HepG2 (cell line): ENCODE measurements around the gene AFG1L. TPM values are rescaled to one million over a fixed set of nuclear protein-coding genes. Genes with fewer than 3 reads are reported as not detected.

Source experiments
- ATAD3A ChIP-seq: sonication (generic); formaldehyde crosslinking; IDR thresholded peaks from 2 replicates; pipeline ENCODE4 v1.4.0; 2020; ENCODE audit warnings: missing genetic modification reagents
- HNRNPL ChIP-seq: fragments of 200-400 bp; formaldehyde crosslinking; IDR thresholded peaks from 2 replicates; pipeline ENCODE4 v1.6.1; 2017; ENCODE audit warnings: mild to moderate bottlenecking, low read depth, low read length
- IRF2 ChIP-seq: IDR thresholded peaks from 2 replicates; pipeline ENCODE4 v1.6.1; 2018; ENCODE audit warnings: missing genetic modification reagents, missing compliant biosample characterization
- ISX ChIP-seq: sonication (generic); formaldehyde crosslinking; conservative IDR thresholded peaks from 2 replicates; pipeline ENCODE4 v1.5.0; 2020; ENCODE audit warnings: missing genetic modification reagents
- MAFK ChIP-seq, 2 experiments: IDR thresholded peaks in 1 of 2; conservative IDR thresholded peaks in 1 of 2; 2 replicates each; pipeline ENCODE4 v1.6.1; 2011; ENCODE audit warnings: improper control_type of control experiment in 2 of 2, low read length in 2 of 2
- MED1 ChIP-seq: sonication (generic); formaldehyde crosslinking; IDR thresholded peaks from 2 replicates; pipeline ENCODE4 v1.4.0; 2020; ENCODE audit warnings: missing genetic modification reagents
- NBN ChIP-seq: fragments of 450-650 bp; conservative IDR thresholded peaks from 2 replicates; pipeline ENCODE4 v1.6.1; 2017
- NCOA2 ChIP-seq: sonication (generic); formaldehyde crosslinking; IDR thresholded peaks from 2 replicates; pipeline ENCODE4 v1.8.0; 2022; ENCODE audit warnings: inconsistent platforms
- SALL1 ChIP-seq: sonication (generic); formaldehyde crosslinking; IDR thresholded peaks from 2 replicates; pipeline ENCODE4 v1.8.0; 2022; ENCODE audit warnings: mild to moderate bottlenecking, missing genetic modification reagents
- SAP130 ChIP-seq: IDR thresholded peaks from 2 replicates; pipeline ENCODE4 v1.6.1; 2016; ENCODE audit warnings: low read depth
- SMAD1 ChIP-seq: sonication (generic); formaldehyde crosslinking; IDR thresholded peaks from 2 replicates; pipeline ENCODE4 v1.4.0; 2020; ENCODE audit warnings: missing genetic modification reagents, low read depth, mild to moderate bottlenecking, borderline replicate concordance
- TBP ChIP-seq: sonication (generic); formaldehyde crosslinking; IDR thresholded peaks from 2 replicates; pipeline ENCODE4 v1.5.0; 2020; ENCODE audit warnings: missing genetic modification reagents
- TCF7L2 ChIP-seq: IDR thresholded peaks from 2 replicates; pipeline ENCODE4 v1.6.1; 2011; ENCODE audit warnings: mild to moderate bottlenecking, low read depth, low read length, moderate library complexity
- WIZ ChIP-seq: sonication (generic); formaldehyde crosslinking; IDR thresholded peaks from 2 replicates; pipeline ENCODE4 v1.5.1; 2020; ENCODE audit warnings: mild to moderate bottlenecking, missing genetic modification reagents
- XRCC5 ChIP-seq: fragments of 200-400 bp; formaldehyde crosslinking; optimal IDR thresholded peaks from 2 replicates; pipeline ENCODE3; 2017; ENCODE audit warnings: mild to moderate bottlenecking, low read length
- ZC3H13 ChIP-seq: sonication (generic); formaldehyde crosslinking; IDR thresholded peaks from 2 replicates; pipeline ENCODE4 v1.8.1; 2023; ENCODE audit warnings: mild to moderate bottlenecking, missing genetic modification reagents, moderate library complexity
- ZNF10 ChIP-seq: sonication (generic); formaldehyde crosslinking; IDR thresholded peaks from 2 replicates; pipeline ENCODE4 v1.4.0; 2020; ENCODE audit warnings: mild to moderate bottlenecking, low read depth, missing genetic modification reagents, borderline replicate concordance
- ZNF18 ChIP-seq: sonication (generic); formaldehyde crosslinking; IDR thresholded peaks from 2 replicates; pipeline ENCODE4 v1.8.0; 2022; ENCODE audit warnings: mild to moderate bottlenecking, missing genetic modification reagents; ENCODE audit not compliant: insufficient replicate concordance
- ZNF251 ChIP-seq: sonication (generic); formaldehyde crosslinking; IDR thresholded peaks from 2 replicates; pipeline ENCODE4 v1.9.0; 2021; ENCODE audit warnings: mild to moderate bottlenecking, missing genetic modification reagents
- ZNF326 ChIP-seq: sonication (generic); formaldehyde crosslinking; IDR thresholded peaks from 2 replicates; pipeline ENCODE4 v1.4.0; 2020; ENCODE audit warnings: missing genetic modification reagents, borderline replicate concordance
- ZNF431 ChIP-seq: sonication (generic); formaldehyde crosslinking; IDR thresholded peaks from 2 replicates; pipeline ENCODE4 v1.9.0; 2022; ENCODE audit warnings: missing genetic modification reagents, low read depth, mild to moderate bottlenecking, borderline replicate concordance
- ZNF615 ChIP-seq: sonication (generic); formaldehyde crosslinking; IDR thresholded peaks from 2 replicates; pipeline ENCODE4 v1.5.0; 2020; ENCODE audit warnings: mild to moderate bottlenecking, missing genetic modification reagents, borderline replicate concordance
- ZNF768 ChIP-seq: sonication (generic); formaldehyde crosslinking; IDR thresholded peaks from 2 replicates; pipeline ENCODE4 v1.4.0; 2020; ENCODE audit warnings: missing genetic modification reagents
- ZNF777 ChIP-seq: sonication (generic); formaldehyde crosslinking; IDR thresholded peaks from 2 replicates; pipeline ENCODE4 v1.4.0; 2020; ENCODE audit warnings: missing genetic modification reagents
- ZNF782 ChIP-seq: sonication (generic); formaldehyde crosslinking; IDR thresholded peaks from 2 replicates; pipeline ENCODE4 v1.4.0; 2020; ENCODE audit warnings: missing genetic modification reagents, mild to moderate bottlenecking, borderline replicate concordance
- ZSCAN20 ChIP-seq: sonication (generic); formaldehyde crosslinking; IDR thresholded peaks from 2 replicates; pipeline ENCODE4 v1.4.0; 2020; ENCODE audit warnings: missing genetic modification reagents, mild to moderate bottlenecking, borderline replicate concordance
- polyA plus RNA-seq, 8 experiments: library from polyadenylated mRNA; depleted of rRNA in 3 of 8; stranded (reverse) in 7 of 8; unstranded in 1 of 8; fragments of >200 nt; fragmentation: Illumina TruSeq in 4 of 8; extraction: Trizol in 4 of 8; gene quantifications; 2 replicates each; pipeline versions ENCODE4 v1.2.1 to v1.2.3, GENCODE V29; 2011 to 2016; ENCODE audit warnings: low read depth in 4 of 8, missing spikeins in 1 of 8, mixed read lengths in 1 of 8; ENCODE audit not compliant: insufficient read depth in 1 of 8
- total RNA-seq, 5 experiments: library from RNA; depleted of rRNA; stranded (reverse); fragments of >200 nt; fragmentation: Illumina TruSeq; extraction: Trizol; gene quantifications; 2 replicates each; pipeline ENCODE4 v1.2.3, GENCODE V29; 2016; ENCODE audit warnings: low read depth in 1 of 5
- TF ChIP-seq, protein P1 (sequence below): sonication (generic); formaldehyde crosslinking; IDR thresholded peaks from 2 replicates; pipeline ENCODE4 v1.4.0; 2020; ENCODE audit warnings: missing genetic modification reagents
- TF ChIP-seq, protein P2 (sequence below): sonication (generic); formaldehyde crosslinking; IDR thresholded peaks from 2 replicates; pipeline ENCODE4 v1.5.0; 2020; ENCODE audit warnings: missing genetic modification reagents, mild to moderate bottlenecking, borderline replicate concordance

The AFG1L gene
- total and polyA plus RNA-seq, 2 of the 13 experiments (the other 11 are each of a cell fraction or from before 2014, with no cell fraction given) = 3.1 to 14.0 TPM

GRCh38 chr6:108562503-108562993 is 267.7 kb downstream of the AFG1L start (continued):
- no peak for TF ChIP-seq TBP (CRISPR knock-in tag)
- TF ChIP-seq ZNF782 (CRISPR knock-in tag) = no peak
- TF ChIP-seq ISX (CRISPR knock-in tag) = no peak
- TF ChIP-seq WIZ = peak; percentile 59; the same call in 1 of the 2 replicates
- no peak for TF ChIP-seq NBN
- no peak for TF ChIP-seq MAFK (conservative IDR thresholded peaks at IDR 0.05 in 1 of 2, IDR thresholded peaks at IDR 0.05 in 1 of 2; ENCODE audit: low read length in 2 of 2)
- peak; percentile 63 for TF ChIP-seq SALL1 (CRISPR knock-in tag)
- TF ChIP-seq ZNF10 (CRISPR knock-in tag) = no peak
- TF ChIP-seq, protein P1, sequence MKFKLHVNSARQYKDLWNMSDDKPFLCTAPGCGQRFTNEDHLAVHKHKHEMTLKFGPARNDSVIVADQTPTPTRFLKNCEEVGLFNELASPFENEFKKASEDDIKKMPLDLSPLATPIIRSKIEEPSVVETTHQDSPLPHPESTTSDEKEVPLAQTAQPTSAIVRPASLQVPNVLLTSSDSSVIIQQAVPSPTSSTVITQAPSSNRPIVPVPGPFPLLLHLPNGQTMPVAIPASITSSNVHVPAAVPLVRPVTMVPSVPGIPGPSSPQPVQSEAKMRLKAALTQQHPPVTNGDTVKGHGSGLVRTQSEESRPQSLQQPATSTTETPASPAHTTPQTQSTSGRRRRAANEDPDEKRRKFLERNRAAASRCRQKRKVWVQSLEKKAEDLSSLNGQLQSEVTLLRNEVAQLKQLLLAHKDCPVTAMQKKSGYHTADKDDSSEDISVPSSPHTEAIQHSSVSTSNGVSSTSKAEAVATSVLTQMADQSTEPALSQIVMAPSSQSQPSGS (CRISPR knock-in tag) = peak; percentile 94
- no peak for TF ChIP-seq ZNF768 (CRISPR knock-in tag)
- no peak for TF ChIP-seq TCF7L2
- no peak for TF ChIP-seq ZNF431 (CRISPR knock-in tag)
- TF ChIP-seq, protein P2, sequence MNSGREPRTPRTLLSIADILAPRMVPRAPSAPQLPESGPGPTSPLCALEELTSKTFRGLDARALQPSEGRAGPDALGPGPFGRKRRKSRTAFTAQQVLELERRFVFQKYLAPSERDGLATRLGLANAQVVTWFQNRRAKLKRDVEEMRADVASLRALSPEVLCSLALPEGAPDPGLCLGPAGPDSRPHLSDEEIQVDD (CRISPR knock-in tag) = no peak
- TF ChIP-seq ZNF615 (CRISPR knock-in tag) = no peak
- TF ChIP-seq ZC3H13 (CRISPR knock-in tag) = 0 out of 2 replicates have a peak, but pooled peaks have one; percentile 2
- TF ChIP-seq ZNF777 (CRISPR knock-in tag) = peak; percentile 68
- TF ChIP-seq ZSCAN20 (CRISPR knock-in tag) = no peak
- TF ChIP-seq MED1 (CRISPR knock-in tag) = peak; percentile 43
- peak; percentile 65 for TF ChIP-seq IRF2 (CRISPR knock-in tag)
- TF ChIP-seq ZNF326 = no peak
- peak; percentile 38 for TF ChIP-seq XRCC5
- TF ChIP-seq HNRNPL = no peak
- TF ChIP-seq NCOA2 (CRISPR knock-in tag) = peak; percentile 43; the same call in 1 of the 2 replicates
- TF ChIP-seq SMAD1 = no peak
- TF ChIP-seq SAP130 = peak; percentile 91
- no peak for TF ChIP-seq ZNF251 (CRISPR knock-in tag)
- TF ChIP-seq ATAD3A (CRISPR knock-in tag) = no peak
- TF ChIP-seq ZNF18 (CRISPR knock-in tag) = peak; percentile 44
